HFFc6 (cell line): Measurements from ENCODE around the gene MCC. TPM values are rescaled to one million over a fixed set of nuclear protein-coding genes. Genes with fewer than 3 reads are reported as not detected.

Experiments
- DNase-seq: peaks from one replicate; pipeline ENCODE4 v3.0.0-alpha.2; 2018
- H3K27ac Mint-ChIP-seq: 2 replicates; pipeline ENCODE4 v1.8.0; 2020; ENCODE audit warnings: mild to moderate bottlenecking, mixed read lengths
- H3K27me3 Mint-ChIP-seq: 2 replicates; pipeline ENCODE4 v1.8.0; 2021; ENCODE audit warnings: mild to moderate bottlenecking, moderate library complexity, mixed read lengths; ENCODE audit not compliant: insufficient read depth
- H3K36me3 Mint-ChIP-seq: 2 replicates; pipeline ENCODE4 v1.8.0; 2021; ENCODE audit warnings: low read depth, mixed read lengths
- H3K4me1 Mint-ChIP-seq: 2 replicates; pipeline ENCODE4 v1.8.0; 2020; ENCODE audit warnings: low read depth, mixed read lengths
- H3K4me3 Mint-ChIP-seq: 2 replicates; pipeline ENCODE4 v1.8.0; 2020; ENCODE audit warnings: mild to moderate bottlenecking, moderate library complexity, mixed read lengths
- H3K9me3 Mint-ChIP-seq: 2 replicates; pipeline ENCODE4 v1.8.0; 2020; ENCODE audit warnings: mild to moderate bottlenecking, mixed read lengths
- long read RNA-seq: library from polyadenylated mRNA; unstranded; transcript quantifications from one replicate; pipeline ENCODE4 v2.0.0, GENCODE V29; 2019
- total RNA-seq, 6 experiments: library from RNA; stranded (reverse); fragmentation: NEBNext Ultra II Directional; extraction: Animal tissue kit (Norgen Biotek cat#: 25700); gene quantifications; 2 replicates in 1 of 6; 3 replicates in 5 of 6; pipeline ENCODE4 v1.2.3, GENCODE V29; 2021
- TF ChIP-seq, protein P1 (sequence below): fragments of 200-600 bp; sonication (generic); IDR thresholded peaks from 2 replicates; pipeline ENCODE4 v1.5.0; 2021; ENCODE audit warnings: antibody characterized with exemption, mild to moderate bottlenecking

MCC gene
- 1 to 10 TPM; 2.5 to 4.9 (median 3.0) TPM for total RNA-seq
- long read RNA-seq, partial matches to known transcripts = 0 of 2 reads
- long read RNA-seq, other reads (novel, unspliced or antisense) = 2 of 2 reads

DNA sequence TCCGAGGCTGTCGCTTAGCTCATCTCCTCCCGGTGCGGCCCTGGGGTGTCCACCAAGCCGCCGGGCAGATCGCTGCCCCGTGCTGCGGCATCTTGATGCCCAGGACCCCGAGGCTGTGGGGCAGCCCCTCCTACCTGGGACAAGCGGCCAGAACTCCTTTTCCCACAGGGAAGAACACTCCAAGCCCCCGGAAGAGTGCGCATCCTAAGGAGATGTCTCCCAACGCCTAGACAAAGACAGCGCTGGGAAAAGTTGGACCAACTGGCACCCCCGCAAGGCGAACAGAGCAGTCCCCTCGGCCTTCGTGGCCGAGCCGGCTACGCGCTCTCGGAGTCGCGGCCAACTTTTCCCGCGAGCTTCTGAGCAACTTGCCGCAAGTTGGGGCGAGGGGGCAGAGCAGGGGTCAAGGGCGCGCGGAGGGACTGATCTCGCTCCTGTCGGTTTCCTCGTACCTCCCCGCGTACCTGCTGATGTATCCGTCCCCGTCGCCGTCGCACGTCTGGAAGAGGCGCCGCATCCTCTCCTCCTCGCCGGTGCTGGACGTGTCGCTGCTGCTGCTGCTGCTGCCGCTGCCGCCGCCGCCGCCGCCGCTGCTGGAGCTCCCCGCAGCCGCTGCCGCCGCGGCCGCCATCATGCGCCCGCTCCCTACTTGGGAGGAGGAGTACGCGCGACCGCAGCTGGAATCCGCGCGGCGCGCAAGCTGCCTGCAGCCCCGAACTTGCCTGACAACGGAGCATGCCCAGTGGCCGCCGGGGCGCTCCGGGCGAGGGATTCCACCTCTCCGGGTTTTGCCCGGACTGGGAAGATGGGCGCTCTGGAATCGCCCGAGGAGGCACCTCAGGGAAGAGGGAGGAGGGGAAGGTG lies at the start of gene MCC:
MCC (minus strand) TSS at position 673 of the 864 bp plus-strand sequence.
- peaks cover 20% of the 10 kb centered on the region for H3K9me3 Mint-ChIP-seq
- H3K27ac Mint-ChIP-seq = peak within 1 kb of the TSS; percentile 81
- peak within 1 kb of the TSS; percentile 92 for H3K4me3 Mint-ChIP-seq
- TF ChIP-seq, protein P1, sequence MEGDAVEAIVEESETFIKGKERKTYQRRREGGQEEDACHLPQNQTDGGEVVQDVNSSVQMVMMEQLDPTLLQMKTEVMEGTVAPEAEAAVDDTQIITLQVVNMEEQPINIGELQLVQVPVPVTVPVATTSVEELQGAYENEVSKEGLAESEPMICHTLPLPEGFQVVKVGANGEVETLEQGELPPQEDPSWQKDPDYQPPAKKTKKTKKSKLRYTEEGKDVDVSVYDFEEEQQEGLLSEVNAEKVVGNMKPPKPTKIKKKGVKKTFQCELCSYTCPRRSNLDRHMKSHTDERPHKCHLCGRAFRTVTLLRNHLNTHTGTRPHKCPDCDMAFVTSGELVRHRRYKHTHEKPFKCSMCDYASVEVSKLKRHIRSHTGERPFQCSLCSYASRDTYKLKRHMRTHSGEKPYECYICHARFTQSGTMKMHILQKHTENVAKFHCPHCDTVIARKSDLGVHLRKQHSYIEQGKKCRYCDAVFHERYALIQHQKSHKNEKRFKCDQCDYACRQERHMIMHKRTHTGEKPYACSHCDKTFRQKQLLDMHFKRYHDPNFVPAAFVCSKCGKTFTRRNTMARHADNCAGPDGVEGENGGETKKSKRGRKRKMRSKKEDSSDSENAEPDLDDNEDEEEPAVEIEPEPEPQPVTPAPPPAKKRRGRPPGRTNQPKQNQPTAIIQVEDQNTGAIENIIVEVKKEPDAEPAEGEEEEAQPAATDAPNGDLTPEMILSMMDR = no peak
- peaks cover 17% of the 10 kb centered on the region for H3K36me3 Mint-ChIP-seq
- H3K27me3 Mint-ChIP-seq = peaks cover 10% of the 10 kb centered on the region
- peaks cover 33% of the 10 kb centered on the region for H3K4me1 Mint-ChIP-seq
- peak; percentile 89 for DNase-seq

DNA sequence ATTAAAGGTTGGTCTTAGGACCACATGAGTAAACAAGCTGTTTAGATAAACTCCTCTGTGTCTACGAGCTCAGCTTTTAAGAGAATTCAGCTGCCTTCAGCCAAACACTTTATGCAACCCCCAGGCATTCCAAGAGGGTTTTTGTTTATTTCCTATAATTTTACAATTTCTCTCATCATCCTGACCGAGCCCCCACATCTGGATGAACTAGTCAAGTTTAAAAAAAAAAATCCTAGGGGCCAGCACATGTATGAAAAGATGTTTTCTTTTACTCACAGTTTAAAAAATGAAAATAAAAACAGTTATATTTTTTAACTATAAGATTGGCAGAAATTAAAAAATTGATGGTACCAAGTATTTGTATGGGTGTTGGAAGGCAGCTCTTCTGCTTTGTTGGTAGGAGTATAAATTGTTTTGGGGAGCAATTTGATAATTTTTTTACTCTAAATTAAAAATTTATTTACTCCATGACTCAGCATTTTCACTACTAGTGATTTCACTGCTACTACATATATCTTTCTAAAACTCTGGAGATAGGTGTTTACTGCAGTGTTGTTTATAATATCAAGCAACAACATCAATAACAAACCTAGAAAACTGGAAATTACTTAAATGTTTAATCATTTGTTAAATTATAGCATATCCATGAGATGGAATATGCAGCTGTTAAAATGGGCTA lies 43.4 kb upstream of the MCC start:
- peaks cover 27% of the 10 kb centered on the region for H3K4me1 Mint-ChIP-seq
- no peaks in the 10 kb centered on the region for H3K27me3 Mint-ChIP-seq
- no peaks in the 10 kb centered on the region; the same call in 1 of the 2 replicates for H3K9me3 Mint-ChIP-seq
- no peak overlapping the region for H3K4me3 Mint-ChIP-seq
- DNase-seq = no peak
- peak overlapping the region; percentile 2; the same call in 1 of the 2 replicates for H3K27ac Mint-ChIP-seq
- TF ChIP-seq, protein P1 = no peak
- H3K36me3 Mint-ChIP-seq = peaks cover 37% of the 10 kb centered on the region

DNA sequence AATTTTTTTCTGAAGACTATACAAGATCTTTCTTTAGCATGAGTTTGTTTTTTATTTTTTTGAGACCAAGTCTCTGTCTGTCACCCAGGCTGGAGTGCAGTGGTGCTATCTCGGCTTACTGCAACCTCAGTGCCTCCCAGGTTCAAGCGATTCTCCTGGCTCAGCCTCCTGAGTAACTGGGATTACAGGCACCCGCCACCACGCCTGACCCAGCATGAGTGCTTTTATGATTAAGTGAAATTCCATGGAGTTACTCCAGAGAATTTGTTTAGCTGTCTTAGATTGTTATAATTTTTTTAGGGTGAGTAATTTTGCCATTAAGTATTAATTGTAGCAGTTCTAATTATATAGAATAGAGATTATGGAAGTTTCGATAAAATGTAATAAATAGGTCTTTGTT lies 39.5 kb upstream of the MCC start:
- TF ChIP-seq, protein P1 = no peak
- Mint-ChIP-seq H3K4me1 (peaks cover 43% of the 10 kb centered on the region), H3K27ac (no peak overlapping the region), H3K36me3 (peaks cover 28% of the 10 kb centered on the region), H3K9me3 (no peaks in the 10 kb centered on the region; the same call in 1 of the 2 replicates), H3K4me3 (no peak overlapping the region), H3K27me3 (no peaks in the 10 kb centered on the region)
- no peak for DNase-seq

DNA sequence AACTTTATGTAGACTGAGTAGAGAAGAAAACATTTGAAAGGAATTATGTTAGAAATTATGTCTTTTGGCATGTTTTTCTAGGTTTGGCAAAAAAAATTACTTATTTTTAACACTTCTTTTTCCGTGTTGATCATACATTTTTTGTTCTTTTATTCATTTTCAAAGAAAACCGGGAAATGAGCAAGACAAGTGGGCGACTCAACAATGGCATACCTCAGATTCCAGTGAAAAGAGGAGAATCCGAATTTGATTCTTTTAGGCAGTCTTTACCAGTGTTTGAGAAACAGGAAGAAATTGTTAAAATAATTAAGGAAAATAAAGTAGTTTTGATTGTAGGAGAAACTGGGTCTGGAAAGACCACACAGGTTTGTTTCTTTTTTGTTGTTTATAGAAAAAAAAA lies 38.2 kb upstream of the MCC start:
- peak overlapping the region; percentile 68 for H3K27ac Mint-ChIP-seq
- H3K27me3 Mint-ChIP-seq = no peaks in the 10 kb centered on the region
- TF ChIP-seq, protein P1 = no peak
- DNase-seq = no peak
- H3K4me3 Mint-ChIP-seq = peak overlapping the region; percentile 39; the same call in 1 of the 2 replicates
- peaks cover 18% of the 10 kb centered on the region for H3K36me3 Mint-ChIP-seq
- H3K4me1 Mint-ChIP-seq = peaks cover 38% of the 10 kb centered on the region
- no peaks in the 10 kb centered on the region; the same call in 1 of the 2 replicates for H3K9me3 Mint-ChIP-seq

DNA sequence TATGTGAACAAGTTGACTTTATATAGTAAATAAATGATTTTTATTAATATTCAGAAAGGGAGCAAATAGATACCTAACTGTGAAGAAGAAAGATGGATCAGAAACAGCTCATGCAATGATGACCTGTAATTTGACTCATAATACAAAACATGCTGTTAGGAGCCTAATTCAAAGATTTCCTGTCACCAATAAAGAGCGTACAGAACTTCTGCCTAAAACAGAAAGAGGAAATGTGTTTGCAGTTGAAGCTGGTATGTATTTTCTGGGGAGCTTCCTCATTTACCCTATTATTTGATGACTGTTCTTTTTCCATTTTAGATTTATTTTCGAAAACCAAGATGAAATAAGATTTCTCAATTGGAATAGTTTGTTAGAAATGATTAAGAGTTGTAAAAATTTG lies 36.7 kb upstream of the MCC start:
- TF ChIP-seq, protein P1 = no peak
- Mint-ChIP-seq H3K4me1 (peaks cover 42% of the 10 kb centered on the region), H3K4me3 (peak overlapping the region; percentile 30; the same call in 1 of the 2 replicates), H3K27me3 (no peaks in the 10 kb centered on the region), H3K9me3 (no peaks in the 10 kb centered on the region), H3K36me3 (peaks cover 14% of the 10 kb centered on the region), H3K27ac (peak overlapping the region; percentile 64; the same call in 1 of the 2 replicates)
- no peak for DNase-seq
